T-helper 1 cell treated with Interleukin-12 subunit alpha and Interleukin-12 subunit beta and Interleukin-4 antibody, amounts not matched to agents 30 ng/mL and 1 ng/mL, for 36 hours (primary cell): ENCODE results near the gene MYL10. TPM values are rescaled to one million over a fixed set of nuclear protein-coding genes. Genes with fewer than 3 reads are reported as not detected.
"Not testable (repeated sequence)": the region's sequence is repeated elsewhere in the genome, so short reads cannot be mapped to it uniquely, and the experiment has no call there.

Experiments used
- intact Hi-C: fragments of 100-400 bp; cut with micrococcal nuclease; formaldehyde crosslinking; loops from one replicate; pipeline ENCODE4 v1.15.1; 2024
- total RNA-seq: library from RNA; stranded (reverse); gene quantifications from 2 replicates; pipeline ENCODE4 v1.2.3, GENCODE V29; 2022

Gene MYL10
- total RNA-seq, 1 donor from 2014 or later: not detected

- intact Hi-C loops: no loop called here
These were observed 8.7 kb downstream of the MYL10 start for GRCh38 chr7:101620395-101620794.

DNA sequence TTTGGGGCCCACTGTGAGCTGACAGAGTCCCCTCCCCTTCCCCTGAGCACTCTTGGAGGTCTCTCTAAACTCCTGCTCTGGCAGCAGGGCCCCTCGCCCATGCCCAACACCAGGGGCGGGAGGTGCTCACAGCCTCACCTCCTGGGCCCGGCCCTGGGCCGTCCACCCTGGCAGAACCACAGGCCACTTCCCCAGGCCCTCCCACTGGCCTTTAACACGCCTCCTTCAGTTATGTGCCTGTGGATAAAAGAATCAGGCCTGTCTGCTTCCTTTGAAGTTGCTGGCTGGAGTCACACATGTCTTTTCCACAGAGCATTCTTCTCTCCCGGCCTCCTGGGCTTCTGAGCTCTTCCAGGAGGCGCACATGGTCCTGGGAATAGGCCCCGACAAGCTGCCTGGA, 10.2 kb downstream of the MYL10 start:
- intact Hi-C loops: no loop called here

- intact Hi-C loops: no loop called here
These were observed 10.8 kb downstream of the MYL10 start for GRCh38 chr7:101618207-101618839.

GRCh38 chr7:101617451-101618206, 11.5 kb downstream of the MYL10 start:
- intact Hi-C loops: no loop called here

DNA sequence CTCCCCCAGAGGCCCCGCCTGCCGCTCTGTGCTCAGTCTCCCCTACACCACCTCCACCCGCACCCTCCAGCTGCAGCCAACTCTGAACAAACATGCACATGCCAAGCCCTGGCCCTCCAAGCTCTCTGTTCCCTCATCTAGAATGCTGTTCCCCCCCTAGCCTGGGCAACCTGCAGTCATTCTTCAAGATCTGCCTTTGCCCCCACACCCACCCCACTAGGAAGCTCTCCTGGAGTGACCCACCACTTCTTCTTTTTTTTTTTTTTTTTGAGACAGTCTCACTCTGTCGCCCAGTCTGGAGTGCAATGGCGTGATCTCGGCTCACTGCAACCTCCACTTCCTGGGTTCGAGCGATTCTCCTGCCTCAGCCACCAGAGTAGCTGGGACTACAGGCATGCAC, 13.7 kb downstream of the MYL10 start:
- intact Hi-C loops: no loop called here

GRCh38 chr7:101614939-101615302, 14.2 kb downstream of the MYL10 start:
- intact Hi-C loops: no loop called here

DNA sequence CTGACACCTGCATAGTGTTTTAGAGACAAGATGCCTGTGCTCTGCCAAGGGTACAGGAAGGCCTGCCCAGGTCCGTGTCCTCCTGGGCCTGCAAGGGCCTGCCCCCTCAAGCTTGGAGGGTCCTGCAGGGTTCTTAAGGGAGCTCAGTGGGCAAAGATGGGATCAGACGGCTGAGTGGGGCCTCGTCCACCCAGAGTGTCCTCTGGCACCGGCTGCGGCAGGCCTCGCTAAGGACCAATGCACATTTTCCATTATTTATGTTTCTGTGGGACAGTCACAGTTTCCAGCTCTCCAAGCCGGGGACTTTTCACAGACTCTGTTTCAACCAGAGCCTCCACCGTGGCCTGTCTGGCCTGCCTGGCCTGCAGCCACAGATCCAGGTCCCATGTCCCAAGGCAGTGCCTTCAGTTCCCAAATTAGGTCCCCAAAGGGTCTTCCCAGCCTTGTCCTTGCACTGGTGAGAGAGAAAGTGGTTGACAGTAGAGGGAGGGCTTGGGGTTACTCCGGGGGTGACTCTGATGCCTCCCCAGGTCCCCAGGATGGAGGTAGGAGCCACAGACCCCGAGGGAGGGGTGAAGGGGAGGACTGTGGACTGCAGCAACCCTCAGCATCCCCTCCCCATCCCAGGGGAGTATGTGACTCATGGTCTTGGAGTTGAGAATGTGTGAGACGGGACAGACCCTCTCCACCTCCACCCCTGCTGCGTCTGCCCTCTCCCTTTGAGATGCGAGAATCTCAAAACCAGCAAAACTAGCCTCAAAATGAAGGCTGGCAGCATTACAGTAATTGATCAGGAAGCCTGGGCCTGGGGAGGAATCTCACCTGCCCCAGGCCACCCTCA, 14.8 kb downstream of the MYL10 start:
- intact Hi-C loops: no loop called here

DNA sequence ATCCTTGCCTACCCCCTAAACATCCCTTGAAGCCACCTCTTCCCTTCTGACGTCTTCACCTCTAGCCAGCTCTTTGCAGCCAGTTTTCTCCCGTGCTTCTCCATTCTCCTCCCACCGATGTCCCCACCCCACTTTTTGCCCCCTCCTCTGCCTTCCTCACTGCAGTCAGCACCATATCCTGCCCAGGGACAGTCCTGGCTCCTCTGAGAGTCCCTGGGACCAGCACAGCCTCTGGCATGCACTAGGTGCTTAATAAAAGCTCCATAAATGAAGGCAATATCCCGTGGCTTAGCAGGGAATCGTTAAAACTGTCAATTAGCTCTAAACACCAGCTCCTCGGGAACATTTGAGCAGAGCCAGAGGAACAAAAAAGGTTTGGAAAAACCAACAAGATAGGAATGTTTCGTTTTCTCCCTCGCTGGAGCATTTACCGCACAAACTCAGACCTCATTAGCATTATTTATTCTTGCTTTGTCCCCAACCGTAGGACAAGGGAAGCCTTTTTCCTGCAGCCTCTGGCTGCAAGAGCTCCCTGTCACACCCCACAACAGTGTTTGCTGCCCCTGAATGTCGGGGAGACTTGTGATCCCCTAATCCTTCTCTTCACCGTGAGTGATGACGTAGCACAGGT, 16.1 kb downstream of the MYL10 start:
- intact Hi-C loops: no loop called here

GRCh38 chr7:101608772-101609713, 20.1 kb downstream of the MYL10 start:
- intact Hi-C loops: no loop called here

GRCh38 chr7:101606498-101606923, 22.6 kb downstream of the MYL10 start:
- intact Hi-C loops: no loop called here

GRCh38 chr7:101605611-101606497, 23.2 kb downstream of the MYL10 start:
- intact Hi-C loops: no loop called here

DNA sequence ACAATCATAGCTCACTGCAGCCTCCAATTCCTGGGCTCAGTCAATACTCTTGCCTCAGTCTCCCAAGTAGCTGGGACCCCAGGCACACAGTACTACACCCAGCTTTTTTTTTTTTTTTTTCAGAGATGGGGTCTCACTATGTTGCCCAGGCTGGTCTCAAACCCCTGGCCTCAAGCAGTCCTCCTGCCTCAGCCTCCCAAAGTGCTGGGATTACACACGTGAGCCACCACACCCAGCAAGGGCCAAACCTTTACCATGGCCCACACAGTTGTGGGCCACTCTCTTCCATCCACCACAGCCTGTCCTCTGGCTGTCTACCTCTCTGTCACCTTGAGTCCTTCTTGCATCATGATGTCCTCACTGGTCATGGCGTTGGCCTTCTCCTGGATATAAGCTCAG, 24.2 kb downstream of the MYL10 start:
- intact Hi-C loops: not testable (repeated sequence)

- intact Hi-C loops: no loop called here
These were observed 24.7 kb downstream of the MYL10 start for GRCh38 chr7:101604331-101604933.

DNA sequence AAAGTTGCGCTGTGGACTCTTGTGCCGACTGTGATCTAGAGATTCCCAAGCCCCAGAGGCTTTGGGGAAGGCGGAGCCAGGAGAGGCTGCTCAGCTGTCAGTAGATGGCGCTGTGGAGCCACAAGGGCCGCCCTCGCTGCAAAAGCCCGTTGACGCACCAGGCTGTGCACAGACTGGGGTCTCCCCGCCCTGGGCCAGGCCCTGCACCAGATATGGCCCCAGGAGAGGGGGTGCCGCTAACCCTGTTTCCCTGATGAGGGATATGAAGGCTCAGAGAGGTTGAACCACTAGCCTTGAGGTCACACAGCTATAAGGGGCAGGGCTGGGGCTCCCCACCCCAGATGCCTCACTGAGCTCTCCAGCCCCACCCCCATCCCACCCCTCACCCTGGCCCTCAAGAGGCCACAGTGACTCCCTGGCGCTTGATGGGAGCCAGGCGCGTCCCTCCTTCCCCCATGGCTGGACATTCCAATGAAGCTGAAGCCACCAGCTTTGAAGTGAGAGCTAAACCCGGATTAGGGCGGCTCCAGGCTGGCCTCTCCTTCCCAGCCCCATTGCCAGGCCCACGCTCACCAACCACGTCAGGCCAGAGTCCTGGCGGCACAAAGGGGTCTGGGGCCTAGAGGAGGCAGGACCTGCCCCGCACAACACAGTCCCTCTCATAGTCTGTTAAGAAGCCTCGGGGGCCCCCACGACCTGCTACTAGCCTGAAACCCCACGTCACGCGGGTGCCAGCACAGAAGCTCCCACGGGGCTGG, 26.4 kb downstream of the MYL10 start:
- intact Hi-C loops: loop anchor here (1.0 to 2.0 kb wide), 3 partner anchors 212 to 670 kb away; no protein-coding TSS in a partner anchor

DNA sequence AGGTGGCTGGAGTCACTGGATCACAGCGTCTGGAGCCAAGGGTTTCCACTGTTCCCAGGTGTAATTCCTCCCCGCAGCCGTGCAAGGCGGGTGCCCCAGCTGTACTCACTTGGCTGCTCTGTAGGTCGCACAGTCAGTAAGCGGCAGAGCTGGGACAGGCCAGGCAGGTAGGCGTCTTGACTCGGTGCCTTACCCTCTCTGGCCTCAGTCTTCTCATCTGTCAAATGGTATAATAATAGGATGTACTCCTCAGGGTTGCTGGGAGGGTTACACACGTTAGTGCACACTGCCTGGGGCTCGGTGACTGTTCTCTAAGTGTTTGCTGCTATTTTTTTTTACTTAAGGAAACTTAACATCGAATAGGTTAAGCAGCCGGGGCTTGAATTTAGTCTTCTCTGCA, 27.0 kb downstream of the MYL10 start:
- intact Hi-C loops: loop anchor here (1.0 to 2.0 kb wide), 3 partner anchors 213 to 670 kb away; no protein-coding TSS in a partner anchor

DNA sequence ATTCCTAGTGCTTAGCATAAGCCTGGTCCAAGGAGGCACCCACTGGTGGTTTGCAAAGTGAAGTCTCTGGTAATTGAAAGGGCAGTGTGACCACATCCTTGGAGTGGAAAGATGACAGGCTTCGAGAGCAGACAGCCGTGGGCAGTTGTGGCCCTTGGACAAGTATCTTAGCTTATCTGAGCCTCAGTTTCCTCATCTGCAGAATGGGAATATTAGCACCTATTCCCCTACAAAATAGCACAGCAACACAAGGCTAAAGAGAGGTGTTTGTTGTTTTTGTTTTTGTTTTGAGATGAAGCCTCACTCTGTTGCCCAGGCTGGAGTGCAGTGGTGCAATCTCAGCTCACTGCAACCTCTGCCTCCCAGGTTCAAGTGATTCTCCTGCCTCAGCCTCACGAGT, 29.3 kb downstream of the MYL10 start:
- intact Hi-C loops: no loop called here

DNA sequence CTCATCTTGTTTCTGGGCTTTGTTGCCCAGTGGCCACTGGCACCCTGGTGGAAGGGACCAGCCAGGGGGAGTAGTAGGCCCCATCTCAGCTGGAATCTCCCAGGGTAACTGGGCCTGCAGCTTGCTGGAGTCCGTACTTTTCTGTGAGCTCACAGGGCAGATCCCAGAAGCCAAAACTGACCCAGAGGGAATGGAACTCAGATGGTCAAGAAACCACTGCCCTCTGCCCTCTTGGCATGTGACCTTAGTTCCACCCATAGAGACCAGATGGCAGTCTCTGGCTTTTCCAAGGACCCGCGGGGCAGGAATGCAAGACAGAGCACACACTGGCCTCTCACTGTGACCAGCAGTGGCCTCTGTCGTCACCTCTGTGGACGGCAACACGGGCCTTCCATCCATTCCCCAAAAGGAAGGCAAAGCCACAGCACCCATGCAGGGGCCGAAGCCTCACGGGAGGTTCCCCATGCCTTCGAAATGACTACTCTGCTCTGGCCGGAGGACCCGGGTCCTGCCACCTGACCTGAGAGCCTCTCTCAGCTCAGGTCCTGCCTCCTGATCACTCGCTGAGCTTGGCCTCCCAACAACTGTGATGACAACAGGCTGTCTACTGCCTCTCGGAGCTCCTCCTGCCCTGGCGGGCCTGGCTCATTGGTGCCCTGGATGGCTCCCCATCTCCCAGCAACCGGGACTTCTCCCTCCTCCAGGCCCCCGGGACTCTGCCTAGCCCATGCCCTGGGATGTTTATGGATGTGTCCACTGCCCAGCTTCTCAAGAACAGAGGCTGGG, 29.9 kb downstream of the MYL10 start:
- intact Hi-C loops: no loop called here
